H1 (cell line): ENCODE results near the gene ELP4. TPM values are rescaled to one million over a fixed set of nuclear protein-coding genes. Genes with fewer than 3 reads are reported as not detected.

Experiments used
- CTCF ChIA-PET: fragments of 300-600 bp; sonication (Branson Sonifier 250); formaldehyde crosslinking; loops from one replicate; lab custom pipeline; 2021; ENCODE audit not compliant: partially characterized antibody; lab: Charles Lee
- POLR2A ChIA-PET: fragments of 300-600 bp; sonication (Branson Sonifier 250); formaldehyde crosslinking; loops from one replicate; lab custom pipeline; 2021; ENCODE audit warnings: inconsistent platforms; ENCODE audit not compliant: partially characterized antibody; lab: Charles Lee
- DNase-seq, 2 experiments: peaks; one replicate each; pipeline versions ENCODE4 v3.0.0 to v3.0.0-alpha.2; 2010 to 2022; ENCODE audit warnings: low spot score in 2 of 2, low read depth in 1 of 2, mixed read lengths in 1 of 2
- FAIRE-seq: peaks from 2 replicates; lab custom pipeline; 2011; peaks lifted over from hg19 to GRCh38; lab: Jason Lieb, UNC
- H2AFZ ChIP-seq: 2 replicates; pipeline ENCODE4 v1.8.1; 2012; ENCODE audit warnings: low read length, inconsistent platforms
- H2AK5ac ChIP-seq: 2 replicates; pipeline ENCODE4 v1.6.1; 2013; ENCODE audit warnings: low read depth, low read length
- H2BK120ac ChIP-seq: replicated peaks from 2 replicates; pipeline ENCODE3; 2013; ENCODE audit warnings: low read depth, low read length, inconsistent platforms
- H2BK12ac ChIP-seq: 2 replicates; pipeline ENCODE4 v1.6.1; 2013; ENCODE audit warnings: low read depth, low read length
- H2BK15ac ChIP-seq: 2 replicates; pipeline ENCODE4 v1.6.1; 2013; ENCODE audit warnings: low read length
- H2BK20ac ChIP-seq: 2 replicates; pipeline ENCODE4 v1.6.1; 2013; ENCODE audit warnings: low read length
- H2BK5ac ChIP-seq: 2 replicates; pipeline ENCODE4 v1.6.1; 2013; ENCODE audit warnings: low read depth, low read length
- H3K14ac ChIP-seq: 2 replicates; pipeline ENCODE4 v1.6.1; 2013; ENCODE audit warnings: inconsistent platforms; ENCODE audit not compliant: insufficient read length
- H3K18ac ChIP-seq: 2 replicates; pipeline ENCODE4 v1.6.1; 2013; ENCODE audit warnings: low read length; ENCODE audit errors: extremely low read depth
- H3K23ac ChIP-seq: 2 replicates; pipeline ENCODE4 v1.6.1; 2013; ENCODE audit warnings: inconsistent platforms; ENCODE audit not compliant: insufficient read length
- H3K23me2 ChIP-seq: 2 replicates; pipeline ENCODE4 v1.6.1; 2013; ENCODE audit warnings: low read depth, low read length
- H3K27ac ChIP-seq: 2 replicates; pipeline ENCODE4 v1.6.1; 2011; ENCODE audit warnings: low read depth, low read length, inconsistent platforms
- H3K27me3 ChIP-seq, 4 experiments: replicated peaks in 1 of 4; 1 replicate in 1 of 4; 2 replicates in 3 of 4; pipeline versions ENCODE4 v1.6.1 to v1.8.1; 2011 to 2013; ENCODE audit warnings: low read length in 3 of 4, mild to moderate bottlenecking in 3 of 4, inconsistent platforms in 2 of 4, mixed read lengths in 2 of 4, moderate library complexity in 1 of 4; ENCODE audit not compliant: control insufficient read depth in 3 of 4, insufficient read depth in 3 of 4; ENCODE audit errors: extremely low read depth in 1 of 4
- H3K36me3 ChIP-seq, 4 experiments: 2 replicates each; pipeline versions ENCODE4 v1.6.1 to v1.8.1; 2011 to 2013; ENCODE audit warnings: mild to moderate bottlenecking in 4 of 4, low read length in 3 of 4, moderate library complexity in 2 of 4, control low read depth in 1 of 4, inconsistent platforms in 1 of 4; ENCODE audit not compliant: insufficient read depth in 4 of 4, control insufficient read depth in 2 of 4
- H3K4ac ChIP-seq: replicated peaks from 2 replicates; pipeline ENCODE3; 2013; ENCODE audit warnings: low read length, low read depth, mixed read lengths, inconsistent platforms; ENCODE audit not compliant: insufficient read length
- H3K4me1 ChIP-seq, 4 experiments: replicated peaks in 1 of 4; 1 replicate in 1 of 4; 2 replicates in 3 of 4; pipeline versions ENCODE4 v1.6.1 to v1.8.1; 2011 to 2013; ENCODE audit warnings: low read length in 3 of 4, inconsistent platforms in 2 of 4, mixed read lengths in 1 of 4; ENCODE audit not compliant: insufficient read depth in 4 of 4, control insufficient read depth in 3 of 4
- H3K4me2 ChIP-seq, 2 experiments: 2 replicates each; pipeline versions ENCODE4 v1.6.1 to v1.8.1; 2011 to 2013; ENCODE audit warnings: low read depth in 2 of 2, low read length in 2 of 2, control low read depth in 1 of 2, inconsistent platforms in 1 of 2, mild to moderate bottlenecking in 1 of 2; ENCODE audit not compliant: insufficient read depth in 1 of 2
- H3K4me3 ChIP-seq, 4 experiments: fragments of 200-600, 300-600 bp in 1 of 4; sonication (generic), shearing (Covaris generic), sonication (Bioruptor Twin) in 1 of 4; 2 replicates each; pipeline versions ENCODE4 v1.5.1 to v1.8.1; 2011 to 2016; ENCODE audit warnings: low read length in 4 of 4, low read depth in 3 of 4, control low read depth in 2 of 4, inconsistent platforms in 2 of 4, mild to moderate bottlenecking in 2 of 4, mixed read lengths in 1 of 4, moderate library complexity in 1 of 4; ENCODE audit not compliant: insufficient read depth in 2 of 4; ENCODE audit errors: extremely low read depth in 1 of 4
- H3K56ac ChIP-seq: replicated peaks from 2 replicates; pipeline ENCODE3; 2013; ENCODE audit warnings: low read depth, mild to moderate bottlenecking, mixed read lengths, low read length, inconsistent platforms; ENCODE audit not compliant: insufficient read length
- H3K79me1 ChIP-seq: 2 replicates; pipeline ENCODE4 v1.6.1; 2013; ENCODE audit warnings: low read depth, low read length, control low read depth
- H3K79me2 ChIP-seq, 2 experiments: 2 replicates each; pipeline versions ENCODE4 v1.6.1 to v1.8.1; 2012 to 2013; ENCODE audit warnings: low read length in 2 of 2, mild to moderate bottlenecking in 2 of 2, inconsistent platforms in 1 of 2; ENCODE audit not compliant: insufficient read depth in 2 of 2, control insufficient read depth in 1 of 2
- H3K9ac ChIP-seq, 4 experiments: replicated peaks in 1 of 4; 1 replicate in 1 of 4; 2 replicates in 3 of 4; pipeline versions ENCODE4 v1.6.1 to v1.8.1; 2011 to 2013; ENCODE audit warnings: low read depth in 3 of 4, low read length in 3 of 4, control low read depth in 2 of 4, mild to moderate bottlenecking in 2 of 4, moderate library complexity in 2 of 4, inconsistent platforms in 1 of 4; ENCODE audit errors: extremely low read depth in 1 of 4
- H3K9me3 ChIP-seq, 2 experiments: 2 replicates each; pipeline versions ENCODE4 v1.6.1 to v1.8.1; 2012 to 2013; ENCODE audit warnings: mild to moderate bottlenecking in 2 of 2, moderate library complexity in 2 of 2, control low read depth in 1 of 2, inconsistent platforms in 1 of 2, low read depth in 1 of 2, low read length in 1 of 2, mixed read lengths in 1 of 2; ENCODE audit not compliant: insufficient read depth in 2 of 2
- H4K20me1 ChIP-seq, 2 experiments: replicated peaks in 1 of 2; 2 replicates each; pipeline versions ENCODE3 to v1.8.1; 2011 to 2013; ENCODE audit warnings: inconsistent platforms in 2 of 2, low read length in 2 of 2, mild to moderate bottlenecking in 1 of 2; ENCODE audit not compliant: insufficient read depth in 2 of 2, control insufficient read depth in 1 of 2
- H4K5ac ChIP-seq: 2 replicates; pipeline ENCODE4 v1.6.1; 2013; ENCODE audit warnings: low read length, low read depth, mixed read lengths, inconsistent platforms; ENCODE audit not compliant: insufficient read length
- H4K8ac ChIP-seq: 2 replicates; pipeline ENCODE4 v1.8.0; 2013; ENCODE audit warnings: mild to moderate bottlenecking, moderate library complexity, low read length, inconsistent platforms; ENCODE audit not compliant: insufficient read depth; ENCODE audit errors: extremely low read depth
- H4K91ac ChIP-seq: replicated peaks from 2 replicates; pipeline ENCODE3; 2013; ENCODE audit warnings: low read length, mixed read lengths, inconsistent platforms; ENCODE audit not compliant: insufficient read length
- ASH2L ChIP-seq: fragments of 200-600, 300-600 bp; sonication (generic); IDR thresholded peaks from one replicate; pipeline ENCODE4 v1.7.1; 2017; ENCODE audit warnings: low read length
- ATF2 ChIP-seq: IDR thresholded peaks from 2 replicates; pipeline ENCODE4 v1.6.1; 2012; ENCODE audit warnings: low read length, inconsistent platforms
- BRCA1 ChIP-seq: IDR thresholded peaks from 2 replicates; pipeline ENCODE4 v1.6.1; 2012; ENCODE audit warnings: low read depth, low read length, improper control_type of control experiment
- CEBPB ChIP-seq: IDR thresholded peaks from 2 replicates; pipeline ENCODE4 v1.6.1; 2012; ENCODE audit warnings: low read depth, low read length
- CHD1 ChIP-seq: IDR thresholded peaks from 2 replicates; pipeline ENCODE4 v1.6.1; 2012; ENCODE audit warnings: low read depth, low read length, improper control_type of control experiment
- CTBP2 ChIP-seq: IDR thresholded peaks from 2 replicates; pipeline ENCODE4 v1.7.0; 2011; ENCODE audit warnings: borderline replicate concordance, mild to moderate bottlenecking, moderate library complexity, mixed read lengths, low read length; ENCODE audit not compliant: insufficient read depth, insufficient read length
- JUN ChIP-seq: IDR thresholded peaks from 2 replicates; pipeline ENCODE4 v1.6.1; 2011; ENCODE audit warnings: low read depth, mild to moderate bottlenecking, improper control_type of control experiment, low read length
- MAFK ChIP-seq: IDR thresholded peaks from 2 replicates; pipeline ENCODE4 v1.6.1; 2012; ENCODE audit warnings: low read depth, mild to moderate bottlenecking, improper control_type of control experiment, low read length
- MAX ChIP-seq: IDR thresholded peaks from 2 replicates; pipeline ENCODE4 v1.6.1; 2012; ENCODE audit warnings: inconsistent platforms
- RNF2 ChIP-seq: fragments of 200-900, 300-1000 bp; sonication (generic); IDR thresholded peaks from 2 replicates; pipeline ENCODE4 v1.7.1; 2016; ENCODE audit warnings: borderline replicate concordance, low read depth, mild to moderate bottlenecking, antibody characterized with exemption, low read length; ENCODE audit not compliant: poor library complexity, severe bottlenecking; ENCODE audit errors: missing control alignments
- RXRA ChIP-seq: IDR thresholded peaks from 2 replicates; pipeline ENCODE4 v1.6.1; 2011; ENCODE audit warnings: low read depth, mild to moderate bottlenecking, low read length, moderate library complexity; ENCODE audit not compliant: insufficient read depth
- TAF7 ChIP-seq: optimal IDR thresholded peaks from 2 replicates; pipeline ENCODE3; 2011; ENCODE audit warnings: low read depth, mild to moderate bottlenecking, inconsistent platforms, low read length, moderate library complexity, borderline replicate concordance
- WGBS, 2 experiments: shearing (Covaris generic) in 1 of 2; methylation state at CpG; one replicate each; pipeline versions ENCODE4 v1.1.6 to v1.1.7; 2013 to 2015; ENCODE audit warnings: low lambda C conversion rate in 2 of 2, mixed read lengths in 2 of 2, inconsistent platforms in 1 of 2, low coverage in 1 of 2, missing lambda C conversion rate in 1 of 2; ENCODE audit not compliant: insufficient replicate concordance in 2 of 2, insufficient coverage in 1 of 2, insufficient read length in 1 of 2; ENCODE audit errors: extremely low coverage in 1 of 2, missing lambda C conversion rate in 1 of 2; 5-methylcytosine and 5-hydroxymethylcytosine counted together
- polyA plus RNA-seq, 7 experiments: library from polyadenylated mRNA; depleted of rRNA in 3 of 7; stranded (reverse) in 5 of 7; unstranded in 2 of 7; fragments of >200 nt in 5 of 7; fragments of 200-250 nt in 2 of 7; gene quantifications; 1 replicate in 5 of 7; 2 replicates in 1 of 7; 4 replicates in 1 of 7; pipeline versions ENCODE4 v1.2.1 to v1.2.3, GENCODE V29; 2011 to 2013; ENCODE audit warnings: missing spikeins in 2 of 7, mixed read lengths in 2 of 7
- total RNA-seq: library from RNA; stranded (reverse); fragmentation: NEBNext Ultra II Directional; extraction: Animal tissue kit (Norgen Biotek cat#: 25700); gene quantifications from 2 replicates; pipeline ENCODE4 v1.2.1, GENCODE V29; 2021

The ELP4 gene
- total and polyA plus RNA-seq, 2 of the 8 experiments (the other 6 are each of a cell fraction or from before 2014, with no cell fraction given): 14.0 to 18.6 TPM

GRCh38 chr11:31728432-31728831 is 218.9 kb downstream of the ELP4 start:
- ChIA-PET POLR2A (no interaction called here), CTCF (interaction anchor here (1.0 to 1.4 kb wide), 2 partner anchors 143 to 230 kb away, joined by 3 to 4 read pairs; no protein-coding TSS in a partner anchor)
- H2BK15ac ChIP-seq: no peak overlapping the region
- 75% methylated on average over 1 of the region's 1 CpG; no CpG with 5 or more reads in 1 of the 2 experiments for WGBS, 2 experiments
- H3K23me2 ChIP-seq: no peaks in the 10 kb centered on the region; the same call in 1 of the 2 replicates
- H3K4me2 ChIP-seq: no peak overlapping the region
- peaks cover 0 to 15% of the 10 kb centered on the region in 2 experiments; a peak in 2 of 4 replicates for H3K9me3 ChIP-seq
- no peak overlapping the region for H3K18ac ChIP-seq
- no peak overlapping the region for H2AFZ ChIP-seq
- no peak overlapping the region for H3K4me3 ChIP-seq
- H3K14ac ChIP-seq: no peak overlapping the region
- H3K56ac ChIP-seq: no peak overlapping the region
- no peak overlapping the region for H2BK20ac ChIP-seq
- H3K4ac ChIP-seq: no peak overlapping the region
- no peaks in the 10 kb centered on the region for H3K27me3 ChIP-seq
- no peaks in the 10 kb centered on the region for H3K79me1 ChIP-seq
- H3K36me3 ChIP-seq: no peaks in the 10 kb centered on the region
- no peak overlapping the region for H4K8ac ChIP-seq
- H3K27ac ChIP-seq: no peak overlapping the region
- DNase-seq (no peak), FAIRE-seq (no peak)
- H2AK5ac ChIP-seq: no peak overlapping the region
- no peak overlapping the region for H4K5ac ChIP-seq
- H3K79me2 ChIP-seq: no peaks in the 10 kb centered on the region
- H2BK12ac ChIP-seq: no peak overlapping the region
- no peak overlapping the region for H4K91ac ChIP-seq
- no peaks in the 10 kb centered on the region for H3K4me1 ChIP-seq
- no peak overlapping the region for H2BK120ac ChIP-seq
- H3K9ac ChIP-seq: no peak overlapping the region
- no peaks in the 10 kb centered on the region for H4K20me1 ChIP-seq
- H3K23ac ChIP-seq: no peak overlapping the region
- H2BK5ac ChIP-seq: no peak overlapping the region
- TF ChIP-seq CHD1 (no peak), MAFK (no peak), RXRA (no peak), CEBPB (no peak), MAX (no peak), TAF7 (no peak), BRCA1 (no peak), ASH2L (no peak), RNF2 (no peak), CTBP2 (no peak), ATF2 (no peak), JUN (no peak)
